Stimulated activated CD8-positive, alpha-beta memory T cell treated with anti-CD3 and anti-CD28 coated beads, Interleukin-15, amount 100 ng/mL, for 24 hours (primary cell): Measurements from ENCODE around the gene AKT1S1.
"Not testable (repeated sequence)": the region's sequence is repeated elsewhere in the genome, so short reads cannot be mapped to it uniquely, and the experiment has no call there.

Source experiments
- DNase-seq: peaks from one replicate; pipeline ENCODE4 v3.0.0-alpha.2; 2020; ENCODE audit warnings: low read depth

The AKT1S1 gene

GRCh38 chr19:49877020-49877878 lies at the start of gene AKT1S1, which contains the start of gene TBC1D17:
AKT1S1 (minus strand) TSS chr19:49877355; CDS start chr19:49873295, 4,060 bp downstream.
TBC1D17 (plus strand) TSS chr19:49877702; CDS start chr19:49877724, 22 bp downstream.
- peak; percentile 88 for DNase-seq

- no peak for DNase-seq
These were observed 49.4 kb upstream of the AKT1S1 start for GRCh38 chr19:49926515-49926914.

GRCh38 chr19:49925486-49925885 lies 48.3 kb upstream of the AKT1S1 start:
- DNase-seq: no peak

GRCh38 chr19:49924881-49925210 lies 47.7 kb upstream of the AKT1S1 start:
- not testable (repeated sequence) for DNase-seq

GRCh38 chr19:49924004-49924880 lies 47.1 kb upstream of the AKT1S1 start:
- no peak for DNase-seq

GRCh38 chr19:49923055-49924003 lies 46.2 kb upstream of the AKT1S1 start:
- DNase-seq: no peak

- no peak for DNase-seq
These were observed 45.0 kb upstream of the AKT1S1 start for GRCh38 chr19:49921871-49922795.

- DNase-seq: no peak
These were observed 43.6 kb upstream of the AKT1S1 start for GRCh38 chr19:49920624-49921363.

- no peak for DNase-seq
These were observed 40.9 kb upstream of the AKT1S1 start for GRCh38 chr19:49918089-49918488.

GRCh38 chr19:49916839-49917733 lies 39.9 kb upstream of the AKT1S1 start:
- DNase-seq: no peak

GRCh38 chr19:49915271-49915670 lies 38.1 kb upstream of the AKT1S1 start:
- DNase-seq: no peak

GRCh38 chr19:49913720-49914119 lies 36.6 kb upstream of the AKT1S1 start:
- DNase-seq: no peak

GRCh38 chr19:49912965-49913685 lies 36.0 kb upstream of the AKT1S1 start:
- DNase-seq: no peak

GRCh38 chr19:49911381-49912145 lies 34.4 kb upstream of the AKT1S1 start:
- DNase-seq: no peak

GRCh38 chr19:49910179-49910578 lies 33.0 kb upstream of the AKT1S1 start:
- DNase-seq: no peak

- no peak for DNase-seq
These were observed 31.6 kb upstream of the AKT1S1 start for GRCh38 chr19:49908480-49909420.
